Ectodermal cell (in vitro differentiated cells): ENCODE measurements around the gene ARSB.
"Not testable (repeated sequence)": the region's sequence is repeated elsewhere in the genome, so short reads cannot be mapped to it uniquely, and the experiment has no call there.

Experiments
- H3K27ac ChIP-seq: 2 replicates; pipeline ENCODE4 v1.7.0; 2013; ENCODE audit warnings: mild to moderate bottlenecking, low read depth, low read length; ENCODE audit not compliant: insufficient read depth, poor library complexity, severe bottlenecking
- H3K27me3 ChIP-seq: 2 replicates; pipeline ENCODE4 v1.7.0; 2013; ENCODE audit warnings: mild to moderate bottlenecking, low read length; ENCODE audit not compliant: insufficient read depth, control insufficient read depth, poor library complexity, severe bottlenecking
- H3K36me3 ChIP-seq: one replicate; pipeline ENCODE4 v1.7.0; 2013; ENCODE audit warnings: low read length; ENCODE audit not compliant: control insufficient read depth, insufficient read depth
- H3K4me1 ChIP-seq: one replicate; pipeline ENCODE4 v1.7.0; 2013; ENCODE audit warnings: low read length; ENCODE audit not compliant: control insufficient read depth, insufficient read depth
- H3K4me3 ChIP-seq: 2 replicates; pipeline ENCODE4 v1.7.0; 2013; ENCODE audit warnings: low read depth, low read length, control low read depth; ENCODE audit not compliant: insufficient read depth
- H3K9me3 ChIP-seq: 2 replicates; pipeline ENCODE4 v1.7.0; 2013; ENCODE audit warnings: mild to moderate bottlenecking, low read length, moderate library complexity; ENCODE audit not compliant: control insufficient read depth
- WGBS, 2 experiments: methylation state at CpG; one replicate each; pipeline ENCODE4 v1.1.7; 2013; ENCODE audit warnings: missing lambda C conversion rate in 2 of 2; 5-methylcytosine and 5-hydroxymethylcytosine counted together

ARSB gene

GRCh38 chr5:78889369-78890140 lies 95.6 kb downstream of the ARSB start:
- 91 to 93% methylated on average over 5 to 6 of the region's 6 CpGs for WGBS, 2 experiments
- Histone ChIP-seq H3K9me3 (no peaks in the 10 kb centered on the region), H3K27me3 (no peaks in the 10 kb centered on the region), H3K4me3 (no peak overlapping the region), H3K27ac (no peak overlapping the region), H3K36me3 (no peaks in the 10 kb centered on the region), H3K4me1 (peaks cover 4% of the 10 kb centered on the region)

GRCh38 chr5:78888580-78889368 lies 96.3 kb downstream of the ARSB start:
- WGBS, 2 experiments: 92 to 95% methylated on average over 9 to 10 of the region's 10 CpGs
- Histone ChIP-seq H3K27me3 (no peaks in the 10 kb centered on the region), H3K4me1 (peaks cover 4% of the 10 kb centered on the region), H3K4me3 (no peak overlapping the region), H3K36me3 (no peaks in the 10 kb centered on the region), H3K9me3 (no peaks in the 10 kb centered on the region), H3K27ac (no peak overlapping the region)

- no peaks in the 10 kb centered on the region for H3K9me3 ChIP-seq
- H3K4me1 ChIP-seq: peaks cover 4% of the 10 kb centered on the region
- no peaks in the 10 kb centered on the region for H3K36me3 ChIP-seq
- no peak overlapping the region for H3K27ac ChIP-seq
- no peak overlapping the region for H3K4me3 ChIP-seq
- H3K27me3 ChIP-seq: no peaks in the 10 kb centered on the region
- WGBS, 2 experiments: 87 to 88% methylated on average over 5 to 6 of the region's 6 CpGs
Observed at GRCh38 chr5:78887384-78888118, 97.6 kb downstream of the ARSB start.

- 88 to 96% methylated on average over 2 of the region's 2 CpGs for WGBS, 2 experiments
- no peaks in the 10 kb centered on the region for H3K36me3 ChIP-seq
- H3K4me1 ChIP-seq: peaks cover 4% of the 10 kb centered on the region
- no peaks in the 10 kb centered on the region for H3K27me3 ChIP-seq
- no peaks in the 10 kb centered on the region for H3K9me3 ChIP-seq
- no peak overlapping the region for H3K4me3 ChIP-seq
- no peak overlapping the region for H3K27ac ChIP-seq
Observed at GRCh38 chr5:78886341-78887230, 98.5 kb downstream of the ARSB start.

- 83 to 85% methylated on average over 3 of the region's 3 CpGs for WGBS, 2 experiments
- H3K4me1 ChIP-seq: peaks cover 4% of the 10 kb centered on the region
- H3K27ac ChIP-seq: no peak overlapping the region
Observed at GRCh38 chr5:78881884-78882283, 103.2 kb downstream of the ARSB start.

GRCh38 chr5:78879516-78879915 lies 105.6 kb downstream of the ARSB start:
- Histone ChIP-seq H3K27me3 (no peaks in the 10 kb centered on the region), H3K4me1 (no peaks in the 10 kb centered on the region), H3K27ac (no peak overlapping the region), H3K4me3 (no peak overlapping the region), H3K9me3 (no peaks in the 10 kb centered on the region), H3K36me3 (no peaks in the 10 kb centered on the region)
- WGBS, 2 experiments: 96% methylated on average over 10 of the region's 10 CpGs

More at GRCh38 chr5:78881884-78882283, 103.2 kb downstream of the ARSB start:
- H3K9me3 ChIP-seq: no peaks in the 10 kb centered on the region
- no peak overlapping the region for H3K4me3 ChIP-seq
- no peaks in the 10 kb centered on the region for H3K27me3 ChIP-seq
- H3K36me3 ChIP-seq: no peaks in the 10 kb centered on the region

- H3K4me1 ChIP-seq, H3K4me3 ChIP-seq, H3K9me3 ChIP-seq, H3K36me3 ChIP-seq, H3K27me3 ChIP-seq, H3K27ac ChIP-seq: not testable (repeated sequence)
- WGBS, 2 experiments: 88 to 92% methylated on average over 2 of the region's 2 CpGs
Observed at GRCh38 chr5:78866076-78866475, 119.0 kb downstream of the ARSB start.

GRCh38 chr5:78858364-78858763 lies 126.7 kb downstream of the ARSB start:
- no peaks in the 10 kb centered on the region for H3K9me3 ChIP-seq
- no peaks in the 10 kb centered on the region for H3K27me3 ChIP-seq
- 96 to 100% methylated on average over 1 of the region's 1 CpG for WGBS, 2 experiments
- peaks cover 3% of the 10 kb centered on the region for H3K36me3 ChIP-seq
- H3K4me1 ChIP-seq: no peaks in the 10 kb centered on the region
- H3K27ac ChIP-seq: no peak overlapping the region
- H3K4me3 ChIP-seq: no peak overlapping the region

- WGBS, 2 experiments: 71 to 76% methylated on average over 2 of the region's 2 CpGs
- Histone ChIP-seq H3K9me3 (no peaks in the 10 kb centered on the region), H3K4me3 (no peak overlapping the region), H3K4me1 (no peaks in the 10 kb centered on the region), H3K27me3 (no peaks in the 10 kb centered on the region), H3K36me3 (peaks cover 3% of the 10 kb centered on the region), H3K27ac (no peak overlapping the region)
Observed at GRCh38 chr5:78855026-78855425, 130.1 kb downstream of the ARSB start.
